Natural killer cell treated with Interleukin-12 subunit alpha and Interleukin-12 subunit beta and Interleukin-15 and Interleukin-18, amount 100 ng/mL, for 72 hours (primary cell): ENCODE data around the gene PRKAR1B. TPM values are rescaled to one million over a fixed set of nuclear protein-coding genes. Genes with fewer than 3 reads are reported as not detected.

ENCODE experiments used
- ATAC-seq, 2 donors: fragments of 150-1000 bp; cut with Tn5 transposase in 1 of 2; sonication (Bioruptor Pico), chemical (Tn5 transposase) in 1 of 2; 2 replicates each; pipeline ENCODE4 v1.10.0; 2021
- DNase-seq: peaks from one replicate; pipeline ENCODE4 v3.0.0; 2022; ENCODE audit warnings: low spot score
- H3K27ac Mint-ChIP-seq, 2 donors: 1 replicate in 1 of 2; 2 replicates in 1 of 2; pipeline ENCODE4 v1.8.0; 2022; ENCODE audit warnings: mixed read lengths in 2 of 2, mild to moderate bottlenecking in 1 of 2, moderate library complexity in 1 of 2
- H3K27me3 Mint-ChIP-seq, 2 donors: 1 replicate in 1 of 2; 2 replicates in 1 of 2; pipeline ENCODE4 v1.8.0; 2022; ENCODE audit warnings: mixed read lengths in 2 of 2
- H3K36me3 Mint-ChIP-seq: one replicate; pipeline ENCODE4 v1.8.0; 2022; ENCODE audit warnings: mixed read lengths
- H3K4me1 Mint-ChIP-seq, 2 donors: 1 replicate in 1 of 2; 2 replicates in 1 of 2; pipeline ENCODE4 v1.8.0; 2022; ENCODE audit warnings: low read depth in 2 of 2, mixed read lengths in 2 of 2, mild to moderate bottlenecking in 1 of 2
- H3K4me3 Mint-ChIP-seq: one replicate; pipeline ENCODE4 v1.8.0; 2022; ENCODE audit warnings: mixed read lengths
- H3K9me3 Mint-ChIP-seq: 2 replicates; pipeline ENCODE4 v1.8.0; 2022; ENCODE audit warnings: mixed read lengths
- total RNA-seq, 2 donors: library from RNA; stranded (reverse); gene quantifications; one replicate each; pipeline ENCODE4 v1.2.3, GENCODE V29; 2022

PRKAR1B gene
- total RNA-seq, 2 donors from 2014 or later, result 9.8 to 31.9 TPM

DNA sequence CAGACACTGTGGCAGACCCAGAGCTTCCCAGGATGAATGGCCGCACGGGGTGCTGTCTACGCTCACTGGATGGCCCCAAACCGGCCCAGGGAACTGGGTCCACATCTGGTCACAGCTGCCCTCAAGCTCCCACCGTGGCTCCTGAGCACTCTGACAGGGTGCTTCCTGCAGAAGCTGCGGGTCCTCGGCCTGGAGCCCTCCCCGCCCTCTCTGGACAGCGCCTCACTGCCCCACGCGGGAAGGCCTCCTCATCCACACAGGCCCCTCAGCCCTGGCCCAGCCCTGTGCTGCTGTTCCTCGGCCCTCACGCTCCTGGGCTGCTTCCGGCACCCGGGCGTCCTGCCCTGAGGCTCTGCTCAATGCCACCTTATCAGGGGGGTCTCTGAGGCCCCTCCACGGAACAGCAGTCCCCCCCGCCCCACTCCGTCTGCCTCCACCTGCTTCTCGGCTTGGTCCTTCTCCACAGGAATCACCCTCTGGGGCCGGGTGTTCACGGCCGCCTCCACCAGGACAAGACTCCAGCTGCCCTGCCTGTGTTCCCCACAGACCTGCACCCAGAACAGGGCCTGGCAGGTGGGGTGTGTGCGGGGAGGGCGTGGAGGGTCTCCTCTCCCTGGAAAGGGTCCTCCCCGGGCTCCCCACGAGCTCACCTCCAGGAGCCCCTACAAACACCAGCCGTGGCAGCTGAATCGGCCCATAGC, 132.0 kb downstream of the PRKAR1B start:
- DNase-seq (no peak), ATAC-seq (no peak)
- no peaks in the 10 kb centered on the region for H3K9me3 Mint-ChIP-seq
- H3K27me3 Mint-ChIP-seq, result peaks cover 0 to 7% of the 10 kb centered on the region in 2 donors
- no peaks in the 10 kb centered on the region for H3K36me3 Mint-ChIP-seq
- H3K27ac Mint-ChIP-seq, result no peak overlapping the region
- peaks cover 8 to 30% of the 10 kb centered on the region in 2 donors for H3K4me1 Mint-ChIP-seq
- H3K4me3 Mint-ChIP-seq, result no peak overlapping the region

DNA sequence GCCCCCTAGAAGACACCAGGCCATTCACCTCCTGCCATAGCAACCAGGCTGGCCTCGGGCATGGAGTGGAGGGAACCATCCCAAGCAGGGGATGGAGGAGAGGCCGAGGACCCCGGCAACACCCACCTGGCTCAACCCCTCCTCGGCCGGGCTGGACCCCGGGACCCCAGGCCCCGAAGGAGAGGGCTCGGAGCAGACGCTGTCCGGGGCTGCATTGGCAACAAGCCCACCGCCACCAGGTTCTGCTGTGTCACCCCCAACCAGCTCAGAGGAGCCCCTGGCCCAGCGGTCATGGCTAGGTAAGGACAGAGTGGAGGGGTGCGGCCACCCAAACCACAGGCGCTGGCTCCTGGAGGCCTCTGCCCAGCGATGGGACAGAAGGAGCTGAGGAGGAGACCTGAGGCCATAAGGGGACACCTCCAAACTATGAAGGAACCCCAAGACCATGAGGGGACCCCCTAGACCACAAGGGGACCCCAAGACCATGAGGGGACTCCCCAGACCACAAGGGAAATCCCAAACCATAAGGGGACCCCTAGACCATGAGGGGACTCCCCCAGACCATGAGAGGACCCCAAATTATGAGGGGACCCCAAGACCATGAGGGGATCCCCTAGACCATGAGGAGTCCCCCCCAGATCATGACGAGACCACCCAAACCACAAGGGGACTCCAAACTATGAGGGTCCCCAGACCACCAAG, 132.7 kb downstream of the PRKAR1B start:
- Mint-ChIP-seq H3K9me3 (no peaks in the 10 kb centered on the region), H3K27me3 (peaks cover 0 to 7% of the 10 kb centered on the region in 2 donors), H3K4me1 (peaks cover 8 to 27% of the 10 kb centered on the region in 2 donors), H3K4me3 (no peak overlapping the region), H3K27ac (no peak overlapping the region), H3K36me3 (no peaks in the 10 kb centered on the region)
- ATAC-seq, result no peak
- no peak for DNase-seq

DNA sequence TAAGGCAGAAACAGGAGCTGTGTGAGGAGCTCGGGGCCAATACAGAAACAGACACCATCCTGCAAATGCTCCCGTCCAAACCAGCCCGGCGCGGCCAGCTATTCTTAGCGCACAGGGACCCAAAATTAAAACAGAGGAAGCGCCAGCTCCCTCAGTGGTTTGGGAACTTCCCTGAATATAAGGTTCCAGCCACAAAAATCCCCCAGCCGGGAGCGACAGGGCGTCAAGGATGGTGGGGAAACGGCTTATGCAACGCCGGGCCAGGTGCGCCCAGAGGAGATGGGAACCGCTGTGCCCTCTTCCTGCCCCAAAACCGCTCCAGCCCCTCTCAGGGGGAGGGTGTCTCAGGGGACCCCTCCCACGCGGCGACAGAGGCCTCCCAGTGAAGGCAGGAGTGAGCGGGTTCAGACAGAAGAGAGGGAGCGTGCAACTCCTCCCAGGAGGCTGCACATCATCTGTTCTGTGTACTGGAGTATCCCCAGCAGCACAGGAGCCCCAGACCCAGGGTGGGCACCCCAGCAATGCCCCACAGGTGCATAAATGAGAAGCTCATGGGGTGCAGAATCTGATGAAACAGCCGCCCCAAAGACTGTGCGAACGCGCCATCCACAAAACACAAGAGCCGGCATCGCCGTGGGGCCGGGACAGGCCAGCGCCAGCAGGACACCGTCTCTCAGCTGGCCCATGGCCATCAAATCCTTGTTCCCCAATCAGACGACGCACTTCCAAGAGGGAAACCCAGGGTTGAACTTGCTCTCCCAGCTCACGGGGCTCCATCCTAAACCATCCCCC, 133.6 kb downstream of the PRKAR1B start:
- no peak overlapping the region for H3K27ac Mint-ChIP-seq

DNA sequence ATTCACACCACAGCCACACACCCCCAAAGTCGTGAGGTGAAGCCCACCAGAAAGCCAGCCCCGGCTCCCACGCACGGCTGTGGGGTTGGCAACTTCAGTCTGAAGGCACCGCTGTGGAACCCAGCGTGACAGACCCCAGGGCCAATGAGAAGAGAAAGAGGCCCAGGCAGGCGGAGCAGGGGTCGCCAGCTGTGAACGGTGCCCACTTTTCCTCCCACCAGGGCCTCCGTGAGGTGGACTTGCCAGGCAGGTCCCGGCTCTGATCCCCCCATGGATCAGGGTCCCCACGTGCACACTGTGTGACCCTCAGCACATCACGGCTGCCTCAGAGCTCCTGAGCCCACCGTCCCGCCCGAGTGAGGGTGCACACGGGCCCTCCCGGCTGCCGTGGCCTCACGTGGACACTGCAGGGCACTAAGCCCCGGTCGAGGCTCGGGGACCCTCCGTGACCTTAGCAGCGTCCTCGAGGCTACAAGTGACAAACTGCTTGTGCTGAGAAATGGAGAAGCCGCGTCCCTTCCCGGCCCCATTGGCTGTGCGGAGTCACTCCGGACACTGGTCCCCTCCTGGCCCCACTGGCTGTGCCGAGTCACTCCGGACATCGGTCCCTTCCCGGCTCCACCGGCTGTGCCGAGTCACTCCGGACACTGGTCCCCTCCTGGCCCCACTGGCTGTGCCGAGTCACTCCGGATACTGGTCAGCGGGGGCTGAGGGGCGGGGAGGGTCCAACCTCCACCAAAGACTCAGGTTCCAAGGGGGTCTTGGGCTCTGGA, 135.0 kb downstream of the PRKAR1B start:
- peaks cover 19 to 29% of the 10 kb centered on the region in 2 donors for H3K4me1 Mint-ChIP-seq
- H3K36me3 Mint-ChIP-seq, result peaks cover 12% of the 10 kb centered on the region
- no peak overlapping the region for H3K4me3 Mint-ChIP-seq
- peak overlapping the region in 1 of 2 donors; percentile 53 for H3K27ac Mint-ChIP-seq
- H3K27me3 Mint-ChIP-seq, result peaks cover 0 to 7% of the 10 kb centered on the region in 2 donors
- DNase-seq (no peak), ATAC-seq (no peak)
- H3K9me3 Mint-ChIP-seq, result peaks cover 9% of the 10 kb centered on the region

More for the DNA sequence above, 133.6 kb downstream of the PRKAR1B start:
- H3K4me3 Mint-ChIP-seq, result peak overlapping the region; percentile 17
- H3K9me3 Mint-ChIP-seq, result peaks cover 5% of the 10 kb centered on the region
- DNase-seq (no peak), ATAC-seq (no peak)
- peaks cover 6% of the 10 kb centered on the region for H3K36me3 Mint-ChIP-seq
- H3K27me3 Mint-ChIP-seq, result peaks cover 0 to 7% of the 10 kb centered on the region in 2 donors
- H3K4me1 Mint-ChIP-seq, result peaks cover 14 to 30% of the 10 kb centered on the region in 2 donors

DNA sequence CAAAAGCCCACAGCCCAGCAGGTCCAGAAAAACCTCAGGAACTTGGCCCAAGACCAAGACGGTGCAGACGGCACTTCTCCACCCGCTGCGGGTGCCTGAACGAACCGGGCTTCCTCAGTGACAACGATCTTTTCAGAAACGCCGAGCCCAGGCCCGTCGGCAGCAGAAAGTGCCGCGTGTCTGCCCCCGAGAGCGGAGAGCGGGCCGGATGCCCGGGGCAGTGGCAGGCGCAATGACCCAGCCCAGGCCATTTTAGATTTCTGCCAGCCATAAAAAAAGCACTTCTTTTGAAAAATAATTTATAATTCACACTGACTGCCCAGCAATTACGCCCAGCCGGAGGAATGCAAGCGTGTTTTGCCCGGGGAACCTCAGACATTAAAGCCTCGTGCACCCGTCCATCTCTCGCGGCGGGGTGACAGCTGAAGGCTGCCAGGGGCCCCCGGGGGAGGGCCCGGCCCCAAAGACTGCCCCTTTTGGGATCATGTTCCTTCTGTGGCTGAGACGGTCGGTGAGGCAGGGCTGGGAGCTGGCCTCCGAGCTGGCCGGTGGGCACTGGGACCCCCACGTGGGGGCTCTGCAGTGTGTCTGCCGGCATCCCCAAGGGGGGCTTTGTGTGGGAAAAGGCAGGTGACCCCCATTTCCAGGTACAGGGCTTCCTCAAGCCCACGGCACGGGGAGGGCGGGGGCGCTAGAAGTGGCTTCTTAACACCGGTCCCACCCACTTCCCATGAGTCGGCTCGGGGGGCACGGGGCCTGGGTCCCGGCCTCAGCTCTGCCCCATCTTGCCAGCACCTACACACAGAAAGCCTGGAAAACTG, 136.1 kb downstream of the PRKAR1B start:
- H3K9me3 Mint-ChIP-seq, result peaks cover 9% of the 10 kb centered on the region
- no peak overlapping the region for H3K4me3 Mint-ChIP-seq
- ATAC-seq (no peak), DNase-seq (peak; percentile 8)
- peaks cover 12% of the 10 kb centered on the region for H3K36me3 Mint-ChIP-seq
- peaks cover 0 to 7% of the 10 kb centered on the region in 2 donors for H3K27me3 Mint-ChIP-seq
- peak overlapping the region in 1 of 2 donors; percentile 53 for H3K27ac Mint-ChIP-seq
- peaks cover 22 to 30% of the 10 kb centered on the region in 2 donors for H3K4me1 Mint-ChIP-seq

DNA sequence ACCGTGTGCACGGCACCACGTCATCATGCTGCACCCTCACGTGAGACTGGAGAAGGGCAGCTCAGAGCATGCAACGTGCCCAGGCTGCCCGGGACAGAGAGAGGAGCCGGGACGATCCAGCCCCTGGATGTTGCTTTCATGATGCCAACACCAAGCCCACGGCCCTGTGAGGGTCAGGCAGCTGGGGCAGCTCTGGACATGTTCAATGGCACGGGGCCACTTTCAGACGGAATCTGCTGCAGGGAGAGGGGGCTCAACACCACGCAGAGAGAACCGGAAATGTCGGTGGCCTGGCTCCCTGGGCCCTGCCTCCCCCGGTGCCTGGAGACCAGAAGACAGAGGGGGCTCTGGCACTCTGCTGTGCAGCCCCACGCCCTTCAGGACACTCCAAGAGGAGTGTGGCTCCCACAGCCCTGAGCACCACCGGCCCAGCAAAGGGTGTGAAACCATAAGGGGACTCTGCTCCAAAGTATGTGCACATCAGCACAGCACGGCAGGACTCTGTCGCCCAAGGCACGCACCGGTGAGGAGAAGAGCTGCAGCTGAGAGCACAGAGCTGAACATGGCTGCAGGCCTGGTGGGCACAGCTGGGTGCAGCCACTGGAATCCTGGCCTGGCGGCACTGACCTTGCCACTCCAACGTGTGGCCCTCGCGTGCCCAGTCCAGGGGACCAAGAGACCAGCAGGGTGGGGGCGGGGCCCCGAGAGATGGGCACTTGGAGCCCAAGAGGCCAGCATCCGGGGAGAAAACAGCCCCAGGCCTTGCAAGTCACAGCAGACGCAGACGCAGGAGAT, 137.1 kb downstream of the PRKAR1B start:
- peaks cover 12% of the 10 kb centered on the region for H3K36me3 Mint-ChIP-seq
- H3K4me3 Mint-ChIP-seq, result no peak overlapping the region
- DNase-seq (peak; percentile 35), ATAC-seq (no peak)
- peaks cover 9% of the 10 kb centered on the region for H3K9me3 Mint-ChIP-seq
- peaks cover 0 to 7% of the 10 kb centered on the region in 2 donors for H3K27me3 Mint-ChIP-seq
- H3K4me1 Mint-ChIP-seq, result peaks cover 24 to 32% of the 10 kb centered on the region in 2 donors
- no peak overlapping the region for H3K27ac Mint-ChIP-seq

DNA sequence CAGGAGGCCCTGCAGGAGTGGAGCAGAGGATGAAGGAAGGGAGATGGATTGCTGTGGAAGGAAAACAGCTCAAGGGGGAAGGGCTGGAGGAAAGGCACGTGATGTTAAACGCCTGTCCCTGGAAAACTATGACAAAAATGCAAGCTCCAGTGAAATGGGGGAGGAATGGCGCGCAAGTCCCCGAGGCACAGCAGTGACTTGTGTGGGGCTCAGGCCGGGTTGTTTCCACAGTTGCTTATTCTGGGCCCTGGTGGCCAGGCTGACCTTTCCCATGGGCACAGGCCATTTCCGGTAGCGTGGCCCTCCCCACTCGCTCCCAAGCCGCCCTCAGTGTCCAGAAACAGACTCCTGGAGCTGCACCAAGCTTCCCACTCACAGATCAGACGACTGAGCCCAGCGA, 139.3 kb downstream of the PRKAR1B start:
- no peak overlapping the region for H3K4me3 Mint-ChIP-seq
- peaks cover 27 to 39% of the 10 kb centered on the region in 2 donors for H3K4me1 Mint-ChIP-seq
- H3K36me3 Mint-ChIP-seq, result peaks cover 12% of the 10 kb centered on the region
- peaks cover 9% of the 10 kb centered on the region for H3K9me3 Mint-ChIP-seq
- peak overlapping the region in 1 of 2 donors; percentile 60 for H3K27ac Mint-ChIP-seq
- ATAC-seq, result no peak
- no peak for DNase-seq
- H3K27me3 Mint-ChIP-seq, result peaks cover 0 to 5% of the 10 kb centered on the region in 2 donors

DNA sequence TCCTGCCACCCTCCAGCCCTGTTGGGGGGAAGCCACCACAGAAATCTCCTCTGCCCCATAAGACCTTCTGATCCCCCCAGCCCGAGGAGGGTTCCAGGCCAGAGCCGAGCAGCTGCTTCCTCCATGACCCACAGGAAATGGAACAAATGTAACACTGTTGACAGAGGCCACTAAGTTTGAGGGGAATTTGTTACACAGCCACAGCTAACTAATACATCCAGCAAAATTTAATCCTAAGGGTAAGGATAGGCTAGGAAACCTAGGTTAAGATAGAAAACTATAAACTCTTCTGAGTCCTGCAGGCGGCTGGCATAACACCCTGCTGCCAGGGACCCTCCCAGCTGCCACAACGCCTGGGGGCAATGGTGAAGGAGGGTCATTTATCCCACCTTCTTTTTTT, 140.6 kb downstream of the PRKAR1B start:
- DNase-seq (no peak), ATAC-seq (no peak)
- H3K36me3 Mint-ChIP-seq, result peaks cover 12% of the 10 kb centered on the region
- peak overlapping the region in 1 of 2 donors; percentile 59 for H3K27ac Mint-ChIP-seq
- peaks cover 0 to 2% of the 10 kb centered on the region in 2 donors for H3K27me3 Mint-ChIP-seq
- no peak overlapping the region for H3K4me3 Mint-ChIP-seq
- peaks cover 21 to 35% of the 10 kb centered on the region in 2 donors for H3K4me1 Mint-ChIP-seq
- peaks cover 9% of the 10 kb centered on the region for H3K9me3 Mint-ChIP-seq

DNA sequence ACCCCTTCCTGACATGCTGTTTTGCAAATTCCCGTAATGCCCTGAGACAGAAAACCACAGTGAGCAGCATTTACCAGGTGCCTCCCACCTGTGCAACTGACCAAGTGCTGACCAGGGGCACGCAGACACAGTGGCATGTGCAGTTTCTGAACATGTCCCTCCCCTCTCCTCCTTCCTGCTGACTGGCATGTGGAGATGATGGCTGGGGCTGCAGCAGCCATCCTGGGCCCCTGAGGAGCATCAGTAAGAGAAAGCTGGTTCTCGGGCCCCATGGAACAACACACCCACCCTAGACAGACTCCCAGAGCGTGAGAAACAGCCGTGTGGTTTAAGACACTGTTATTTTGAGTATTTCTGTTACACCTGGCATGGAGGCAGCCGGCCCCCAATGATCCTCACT, 141.2 kb downstream of the PRKAR1B start:
- H3K27me3 Mint-ChIP-seq, result no peaks in the 10 kb centered on the region
- no peak for ATAC-seq
- peaks cover 12% of the 10 kb centered on the region for H3K36me3 Mint-ChIP-seq

DNA sequence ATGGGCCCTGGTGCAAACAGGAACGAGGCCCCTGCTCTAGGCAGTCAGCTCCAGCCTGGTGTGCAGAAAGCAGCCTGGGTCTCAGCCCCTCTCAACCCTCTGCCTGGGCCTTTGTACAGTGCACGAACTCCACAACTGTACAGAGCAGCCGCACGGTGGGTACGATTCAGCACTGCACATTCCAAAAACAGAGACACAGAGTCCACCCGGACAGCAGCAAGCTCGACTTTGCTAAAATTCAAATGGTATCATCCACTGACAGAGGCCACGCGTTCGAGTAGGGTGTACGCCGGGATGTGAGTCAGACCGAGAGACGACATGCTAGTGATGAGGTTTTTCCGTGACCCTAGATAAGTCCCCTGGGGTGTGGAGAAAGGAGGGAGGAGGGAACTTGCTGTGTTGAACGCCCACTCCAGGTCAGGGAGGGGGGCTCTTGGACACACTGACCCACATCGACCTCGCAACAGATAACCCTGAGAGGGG, 141.8 kb downstream of the PRKAR1B start:
- DNase-seq (no peak), ATAC-seq (peak in 1 of 2 donors; percentile 71)
- peaks cover 19 to 35% of the 10 kb centered on the region in 2 donors for H3K4me1 Mint-ChIP-seq
- H3K27ac Mint-ChIP-seq, result peak overlapping the region in 1 of 2 donors; percentile 59
- peak overlapping the region; percentile 47 for H3K4me3 Mint-ChIP-seq
- peaks cover 9% of the 10 kb centered on the region for H3K9me3 Mint-ChIP-seq
- peaks cover 12% of the 10 kb centered on the region for H3K36me3 Mint-ChIP-seq
- H3K27me3 Mint-ChIP-seq, result no peaks in the 10 kb centered on the region

More for the DNA sequence above, 141.2 kb downstream of the PRKAR1B start:
- Mint-ChIP-seq H3K4me3 (no peak overlapping the region), H3K9me3 (peaks cover 9% of the 10 kb centered on the region), H3K4me1 (peaks cover 19 to 35% of the 10 kb centered on the region in 2 donors), H3K27ac (peak overlapping the region in 1 of 2 donors; percentile 59)
- DNase-seq, result no peak

DNA sequence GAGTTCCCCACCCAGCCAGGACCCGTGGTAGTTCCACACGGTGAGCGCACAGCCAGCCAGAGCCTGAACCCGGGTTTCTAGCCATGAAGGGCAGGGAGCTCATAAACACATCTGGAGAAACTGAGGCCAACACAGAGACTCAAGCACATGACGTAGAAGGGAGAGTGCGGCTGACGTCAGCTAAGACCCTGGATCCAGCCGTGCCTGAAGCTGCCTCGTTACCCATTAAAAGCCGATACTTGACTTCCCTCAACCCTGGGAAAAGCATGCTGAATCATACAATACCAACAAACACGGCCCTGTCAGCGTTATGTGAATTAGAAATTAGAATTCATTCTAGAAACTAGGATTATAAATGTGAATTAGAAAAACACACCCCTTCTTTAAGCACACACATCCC, 142.3 kb downstream of the PRKAR1B start:
- no peak for ATAC-seq
- Mint-ChIP-seq H3K9me3 (peaks cover 9% of the 10 kb centered on the region), H3K36me3 (peaks cover 12% of the 10 kb centered on the region), H3K4me3 (peak overlapping the region; percentile 47), H3K27ac (peak overlapping the region in 1 of 2 donors; percentile 59), H3K27me3 (no peaks in the 10 kb centered on the region), H3K4me1 (peaks cover 19 to 35% of the 10 kb centered on the region in 2 donors)
- no peak for DNase-seq

DNA sequence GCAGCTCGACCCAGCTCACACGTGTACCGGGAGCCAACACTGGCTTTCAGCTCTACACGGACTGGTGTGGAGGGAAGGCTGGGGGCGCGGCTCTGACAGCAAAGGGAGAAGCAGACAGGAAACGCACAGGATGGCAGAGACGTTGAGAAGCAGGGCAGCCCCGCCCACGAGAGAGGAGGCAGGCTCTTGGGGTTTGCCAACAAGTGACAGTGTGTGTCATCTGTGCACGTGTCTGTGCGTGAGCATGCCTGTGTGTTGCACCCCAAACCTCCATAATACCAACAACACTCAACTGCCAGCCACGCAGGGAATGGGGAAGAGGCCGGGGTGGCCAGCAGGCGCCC, 143.0 kb downstream of the PRKAR1B start:
- H3K36me3 Mint-ChIP-seq, result peaks cover 11% of the 10 kb centered on the region
- no peaks in the 10 kb centered on the region for H3K27me3 Mint-ChIP-seq
- ATAC-seq, result peak; percentile 50 to 82

More for the DNA sequence above, 143.0 kb downstream of the PRKAR1B start:
- peak overlapping the region; percentile 11 to 59 for H3K27ac Mint-ChIP-seq
- no peak for DNase-seq
- peak overlapping the region; percentile 32 for H3K4me3 Mint-ChIP-seq
- H3K9me3 Mint-ChIP-seq, result peaks cover 9% of the 10 kb centered on the region
- H3K4me1 Mint-ChIP-seq, result peaks cover 19 to 35% of the 10 kb centered on the region in 2 donors
